SU-DHL-6 (cell line): Measurements from ENCODE around the gene SLX4.

Experiments used
- CTCF ChIP-seq: fragments of 200-600 bp; sonication (generic); IDR thresholded peaks from one replicate; pipeline ENCODE4 v1.5.1; 2017; ENCODE audit warnings: antibody characterized with exemption, mild to moderate bottlenecking, low read length, moderate library complexity; ENCODE audit not compliant: insufficient read depth, poor library complexity, severe bottlenecking
- EZH2phosphoT487 ChIP-seq: fragments of 200-600 bp; sonication (generic), shearing (Covaris generic); conservative IDR thresholded peaks from 2 replicates; pipeline ENCODE4 v1.6.1; 2018; ENCODE audit warnings: mild to moderate bottlenecking, antibody characterized with exemption, low read length, moderate library complexity, mixed read lengths

DNA sequence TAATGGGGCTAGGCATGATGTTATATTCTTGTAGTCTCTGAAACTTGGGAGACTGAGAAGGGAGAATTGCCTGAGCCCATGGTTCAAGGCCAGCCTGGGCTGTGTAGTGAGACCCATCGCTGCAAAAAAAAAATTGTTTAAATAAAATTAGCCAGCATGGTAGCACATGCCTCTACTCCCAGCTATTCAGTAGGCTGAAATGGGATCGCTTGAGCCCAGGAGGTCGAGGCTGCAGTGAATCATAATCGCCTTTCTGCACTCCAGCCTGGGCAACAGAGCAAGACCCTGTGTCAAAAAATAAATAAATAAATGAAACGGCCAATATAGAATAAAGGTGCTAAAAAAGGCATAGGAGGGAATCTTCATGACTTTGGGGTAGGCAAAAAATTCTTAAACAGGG lies 13.9 kb upstream of the SLX4 start:
- TF ChIP-seq CTCF (no peak), EZH2phosphoT487 (no peak)
